Suprapubic skin (tissue), 3 donors: ENCODE data around the gene ST7.

ENCODE experiments used
- CTCF ChIP-seq, 2 donors: fragments of 200-600 bp in 1 of 2; fragments of 450-650 bp in 1 of 2; sonication (generic) in 1 of 2; IDR thresholded peaks; one replicate each; pipeline ENCODE4 v1.5.1; 2016 to 2019; ENCODE audit warnings: antibody characterized with exemption in 2 of 2, mild to moderate bottlenecking in 1 of 2, moderate library complexity in 1 of 2
- POLR2A ChIP-seq, 2 donors: fragments of 450-650 bp; IDR thresholded peaks; one replicate each; pipeline ENCODE4 v1.6.1; 2017; ENCODE audit warnings: antibody characterized with exemption in 2 of 2, mild to moderate bottlenecking in 2 of 2, moderate library complexity in 2 of 2

- no peak for TF ChIP-seq CTCF (IDR thresholded peaks at IDR 0.05)
- no peak for TF ChIP-seq POLR2A (IDR thresholded peaks at IDR 0.05)
These were observed 211.3 kb downstream of the ST7 start for GRCh38 chr7:117164620-117165019.
